Measurements from ENCODE around the gene MYBBP1A. TPM values are rescaled to one million over a fixed set of nuclear protein-coding genes. Genes with fewer than 3 reads are reported as not detected.

The MYBBP1A gene
- total and polyA plus RNA-seq, 2 of the 13 experiments (the other 11 are each of a cell fraction or from before 2014, with no cell fraction given): 18.6 to 54.8 TPM

DNA sequence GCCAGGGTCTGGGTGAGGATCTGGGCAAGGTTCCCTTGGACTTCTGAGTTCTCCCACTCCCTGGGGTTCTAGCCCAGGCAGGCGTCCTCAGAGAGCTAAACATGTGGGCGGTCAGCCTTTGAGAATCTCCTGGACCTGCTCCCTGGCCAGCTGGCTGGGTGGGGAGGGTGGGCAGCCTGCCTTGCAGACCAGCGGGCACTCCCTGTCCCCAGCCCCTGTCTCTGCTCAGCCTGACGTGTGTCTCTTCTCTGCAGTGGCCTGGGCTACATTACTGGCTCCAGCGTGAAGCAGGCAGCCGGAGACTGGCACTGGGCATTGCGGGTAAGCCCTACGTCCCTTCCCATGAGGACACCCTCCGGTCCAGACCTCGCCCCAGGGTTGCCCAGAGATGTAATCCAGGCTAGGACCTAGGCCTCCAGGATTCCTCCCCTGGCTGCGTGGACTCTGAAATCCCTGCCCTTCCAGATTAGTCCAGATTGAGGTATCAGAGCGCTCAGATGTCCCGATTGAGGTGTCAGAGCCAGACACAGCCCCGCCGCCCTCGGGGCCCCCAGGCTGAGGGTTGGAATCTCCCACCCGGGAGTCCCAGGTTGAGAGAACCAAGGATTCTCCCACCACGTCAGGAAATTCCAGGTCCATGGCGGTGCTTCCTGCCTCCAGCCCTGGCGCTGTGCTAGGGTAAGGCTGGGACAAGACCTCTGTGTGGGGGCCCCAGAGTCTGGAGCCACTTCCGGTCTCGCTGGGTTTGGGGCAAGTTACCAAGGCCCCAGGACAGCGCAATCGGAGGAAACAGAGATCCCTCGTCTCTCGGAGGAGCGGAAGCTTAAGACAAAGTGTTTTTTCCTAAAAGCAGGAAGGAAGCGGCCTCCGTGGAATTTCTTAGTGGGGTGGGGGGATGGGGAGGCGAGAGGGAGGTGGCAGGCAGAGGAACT is 24.1 kb downstream of the MYBBP1A start:
- no peak overlapping the region for H3K4me3 ChIP-seq (replicated peaks in 1 of 3; ENCODE audit: insufficient read depth in 1 of 3, low read depth in 2 of 3, low read length in 3 of 3)
- FAIRE-seq (no peak), ATAC-seq (no peak), DNase-seq (ENCODE audit: low spot score) (no peak)
- H3K9me3 ChIP-seq (ENCODE audit: low read length): no peaks in the 10 kb centered on the region
- intact Hi-C loops (cut with micrococcal nuclease; ENCODE audit: unreplicated experiment) (loop anchor here (5.0 kb wide), 1 partner anchor 109 kb away; no protein-coding TSS in a partner anchor), in situ Hi-C loops (cut with HindIII; ENCODE audit: extremely low pct_ligation_motif_present, low pct_unique_long_range_greater_than_20kb) (no loop called here)
- BruUV-seq (replicated peaks): no TSS peak
- H3K4me2 ChIP-seq (ENCODE audit: low read depth, low read length): no peak overlapping the region
- peaks cover 16% of the 10 kb centered on the region for H3K4me1 ChIP-seq (ENCODE audit: insufficient read depth, low read length)
- H3K79me2 ChIP-seq (ENCODE audit: insufficient read depth, low read length): no peaks in the 10 kb centered on the region
- H2AFZ ChIP-seq (ENCODE audit: low read length): no peak overlapping the region
- CTCF ChIA-PET (ENCODE audit: low intra/inter-chr PET ratio, low total read pairs): no interaction called here
- no peaks in the 10 kb centered on the region for H4K20me1 ChIP-seq (ENCODE audit: insufficient read depth, low read length)
- POLR2A ChIA-PET: no interaction called here
- H3K27me3 ChIP-seq (ENCODE audit: control insufficient read depth in 1 of 2, insufficient read depth in 2 of 2, low read length in 2 of 2): peaks cover 6 to 46% of the 10 kb centered on the region in 2 experiments
- H3K9ac ChIP-seq (ENCODE audit: insufficient read depth, low read depth, low read length): no peak overlapping the region
- WGBS (ENCODE audit: low lambda C conversion rate): 40% methylated on average over 14 of the region's 30 CpGs
- H3K27ac ChIP-seq (ENCODE audit: extremely low read length, insufficient read depth, low read length): no peak overlapping the region
- H3K36me3 ChIP-seq (replicated peaks in 1 of 2; ENCODE audit: control insufficient read depth in 1 of 2, insufficient read depth in 2 of 2, low read length in 2 of 2): no peaks in the 10 kb centered on the region
- TF ChIP-seq CBX2 (IDR thresholded peaks at IDR 0.05; ENCODE audit: low read depth, low read length) (no peak), CBX2 (CRISPR knock-in tag; IDR thresholded peaks at IDR 0.05; ENCODE audit: low read depth) (no peak), ZFYVE20 (CRISPR knock-in tag; IDR thresholded peaks at IDR 0.05; ENCODE audit: borderline replicate concordance, low read depth) (no peak), ZBTB3 (CRISPR knock-in tag; IDR thresholded peaks at IDR 0.05; ENCODE audit: borderline replicate concordance, low read depth) (no peak), ZNF17 (CRISPR knock-in tag; IDR thresholded peaks at IDR 0.05) (no peak), CEBPG (CRISPR knock-in tag; IDR thresholded peaks at IDR 0.05) (no peak), PAXIP1 (CRISPR knock-in tag; conservative IDR thresholded peaks at IDR 0.05) (no peak)
- TF ChIP-seq, protein P1, sequence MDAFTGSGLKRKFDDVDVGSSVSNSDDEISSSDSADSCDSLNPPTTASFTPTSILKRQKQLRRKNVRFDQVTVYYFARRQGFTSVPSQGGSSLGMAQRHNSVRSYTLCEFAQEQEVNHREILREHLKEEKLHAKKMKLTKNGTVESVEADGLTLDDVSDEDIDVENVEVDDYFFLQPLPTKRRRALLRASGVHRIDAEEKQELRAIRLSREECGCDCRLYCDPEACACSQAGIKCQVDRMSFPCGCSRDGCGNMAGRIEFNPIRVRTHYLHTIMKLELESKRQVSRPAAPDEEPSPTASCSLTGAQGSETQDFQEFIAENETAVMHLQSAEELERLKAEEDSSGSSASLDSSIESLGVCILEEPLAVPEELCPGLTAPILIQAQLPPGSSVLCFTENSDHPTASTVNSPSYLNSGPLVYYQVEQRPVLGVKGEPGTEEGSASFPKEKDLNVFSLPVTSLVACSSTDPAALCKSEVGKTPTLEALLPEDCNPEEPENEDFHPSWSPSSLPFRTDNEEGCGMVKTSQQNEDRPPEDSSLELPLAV (CRISPR knock-in tag; conservative IDR thresholded peaks at IDR 0.05; ENCODE audit: low read depth): no peak
- TF ChIP-seq, protein P2, sequence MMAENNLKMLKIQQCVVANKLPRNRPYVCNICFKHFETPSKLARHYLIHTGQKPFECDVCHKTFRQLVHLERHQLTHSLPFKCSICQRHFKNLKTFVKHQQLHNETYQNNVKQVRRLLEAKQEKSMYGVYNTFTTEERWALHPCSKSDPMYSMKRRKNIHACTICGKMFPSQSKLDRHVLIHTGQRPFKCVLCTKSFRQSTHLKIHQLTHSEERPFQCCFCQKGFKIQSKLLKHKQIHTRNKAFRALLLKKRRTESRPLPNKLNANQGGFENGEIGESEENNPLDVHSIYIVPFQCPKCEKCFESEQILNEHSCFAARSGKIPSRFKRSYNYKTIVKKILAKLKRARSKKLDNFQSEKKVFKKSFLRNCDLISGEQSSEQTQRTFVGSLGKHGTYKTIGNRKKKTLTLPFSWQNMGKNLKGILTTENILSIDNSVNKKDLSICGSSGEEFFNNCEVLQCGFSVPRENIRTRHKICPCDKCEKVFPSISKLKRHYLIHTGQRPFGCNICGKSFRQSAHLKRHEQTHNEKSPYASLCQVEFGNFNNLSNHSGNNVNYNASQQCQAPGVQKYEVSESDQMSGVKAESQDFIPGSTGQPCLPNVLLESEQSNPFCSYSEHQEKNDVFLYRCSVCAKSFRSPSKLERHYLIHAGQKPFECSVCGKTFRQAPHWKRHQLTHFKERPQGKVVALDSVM (CRISPR knock-in tag; IDR thresholded peaks at IDR 0.05): no peak
